SK-N-SH treated with all-trans-retinoic acid at 6 μM for 48 hours (cell line): ENCODE measurements around the gene SBK2.

Experiments
- BACH2 ChIP-seq: fragments of 250-450 bp; sonication (Bioruptor Pico); IDR thresholded peaks from 2 replicates; pipeline ENCODE4 v1.9.0; 2021; ENCODE audit warnings: mild to moderate bottlenecking, borderline replicate concordance
- SNAI2 ChIP-seq: fragments of 250-450 bp; sonication (Bioruptor Pico); IDR thresholded peaks from 2 replicates; pipeline ENCODE4 v1.5.0; 2020; ENCODE audit warnings: mild to moderate bottlenecking, moderate library complexity
- TSHZ2 ChIP-seq: fragments of 250-450 bp; sonication (Bioruptor Pico); IDR thresholded peaks from 2 replicates; pipeline ENCODE4 v1.5.0; 2020; ENCODE audit warnings: mild to moderate bottlenecking, moderate library complexity
- ZFP30 ChIP-seq: fragments of 450-650 bp; formaldehyde crosslinking; IDR thresholded peaks from 2 replicates; pipeline ENCODE4 v1.5.0; 2022; ENCODE audit warnings: mild to moderate bottlenecking, moderate library complexity
- ZNF565 ChIP-seq: fragments of 450-650 bp; formaldehyde crosslinking; conservative IDR thresholded peaks from 2 replicates; pipeline ENCODE4 v1.5.0; 2020; ENCODE audit warnings: low read depth, mild to moderate bottlenecking, moderate library complexity
- ZNF8 ChIP-seq: fragments of 450-650 bp; formaldehyde crosslinking; IDR thresholded peaks from 2 replicates; pipeline ENCODE4 v1.5.0; 2020; ENCODE audit warnings: mild to moderate bottlenecking, moderate library complexity

- no peak for TF ChIP-seq SNAI2 (CRISPR knock-in tag)
- TF ChIP-seq ZNF565 (CRISPR knock-in tag) = no peak
- no peak for TF ChIP-seq BACH2
- no peak for TF ChIP-seq ZFP30 (CRISPR knock-in tag)
- no peak for TF ChIP-seq ZNF8 (CRISPR knock-in tag)
- TF ChIP-seq TSHZ2 = no peak
These were observed 9.1 kb upstream of the SBK2 start for GRCh38 chr19:55546011-55546410.
